Transverse colon (tissue), 4 donors: ENCODE measurements around the gene SIL1.

Source experiments
- CTCF ChIP-seq, 5 experiments: fragments of 200-600 bp in 3 of 5; fragments of 450-650 bp in 2 of 5; sonication (generic) in 3 of 5; IDR thresholded peaks; 1 replicate in 2 of 5; 2 replicates in 3 of 5; pipeline ENCODE4 v1.5.1; 2016 to 2017; ENCODE audit warnings: antibody characterized with exemption in 5 of 5, inconsistent platforms in 3 of 5, mild to moderate bottlenecking in 2 of 5, moderate library complexity in 1 of 5
- EP300 ChIP-seq: sonication (generic); formaldehyde crosslinking; IDR thresholded peaks from one replicate; pipeline ENCODE4 v1.6.1; 2017; ENCODE audit warnings: antibody characterized with exemption, low read depth
- POLR2A ChIP-seq: fragments of 450-650 bp; IDR thresholded peaks from one replicate; pipeline ENCODE4 v1.6.1; 2016; ENCODE audit warnings: antibody characterized with exemption, mild to moderate bottlenecking, moderate library complexity
- POLR2AphosphoS5 ChIP-seq, 3 donors: sonication (generic); formaldehyde crosslinking; IDR thresholded peaks; one replicate each; pipeline ENCODE4 v1.6.1; 2016; ENCODE audit warnings: antibody characterized with exemption in 3 of 3

GRCh38 chr5:138927544-138927943, 270.6 kb downstream of the SIL1 start:
- TF ChIP-seq POLR2A (no peak), CTCF (IDR thresholded peaks at IDR 0.05) (no peak), POLR2AphosphoS5 (IDR thresholded peaks at IDR 0.05) (no peak), EP300 (no peak)
